Mesangial cell (primary cell): Measurements from ENCODE around the gene GCDH. TPM values are rescaled to one million over a fixed set of nuclear protein-coding genes. Genes with fewer than 3 reads are reported as not detected.

Source experiments
- total RNA-seq: library from RNA; depleted of rRNA; stranded (reverse); fragments of >200 nt; gene quantifications from 2 replicates; pipeline ENCODE4 v1.2.3, GENCODE V29; 2015

Gene GCDH
- total RNA-seq, result 32.6 and 60.9 TPM in 2 replicates

GRCh38 chr19:12890787-12891552, at the start of gene GCDH:
TSS of gene GCDH (plus strand) at chr19:12891160. CDS start at chr19:12891305, 145 bp downstream.

GRCh38 chr19:12881172-12881808, 9.7 kb upstream of the GCDH start, which contains the start of gene DNASE2:
TSS of gene DNASE2 (minus strand) at chr19:12881449. CDS start at chr19:12881375, 74 bp downstream.

GRCh38 chr19:12886969-12887747, 3.8 kb upstream of the GCDH start, which contains the start of gene KLF1:
TSS of gene KLF1 (minus strand) at chr19:12887201. CDS start at chr19:12887140, 61 bp downstream.

GRCh38 chr19:12933287-12934072, 42.5 kb downstream of the GCDH start, which contains the start of gene FARSA:
TSS of gene FARSA (minus strand) at chr19:12933711. CDS start at chr19:12933696, 15 bp downstream.

GRCh38 chr19:12937927-12938778, 47.2 kb downstream of the GCDH start, which contains the start of gene CALR:
TSS of gene CALR (plus strand) at chr19:12938609. CDS start at chr19:12938680, 71 bp downstream.

GRCh38 chr19:12945479-12946091, 54.6 kb downstream of the GCDH start, which contains the start of gene RAD23A:
TSS of gene RAD23A (plus strand) at chr19:12945862. CDS start at chr19:12945949, 87 bp downstream.

Other genes starting within 250 kb of the GCDH start
- gene MAN2B1, start 224.4 kb upstream of the GCDH start, total RNA-seq, result 44.3 and 78.7 TPM in 2 replicates
- 8.5 and 10.4 TPM in 2 replicates for gene WDR83, start 224.4 kb upstream of the GCDH start, total RNA-seq
- gene DHPS, start 209.3 kb upstream of the GCDH start, total RNA-seq, result 65.2 and 76.4 TPM in 2 replicates
- gene GNG14, start 203.2 kb upstream of the GCDH start, total RNA-seq, result not detected in 2 replicates
- gene FBXW9, start 194.5 kb upstream of the GCDH start, total RNA-seq, result 25.1 and 30.7 TPM in 2 replicates
- 44.5 and 46.6 TPM in 2 replicates for gene TNPO2, start 167.2 kb upstream of the GCDH start, total RNA-seq
- gene TRIR, start 156.5 kb upstream of the GCDH start, total RNA-seq, result 221 and 294 TPM in 2 replicates
- 127 and 130 TPM in 2 replicates for gene GET3, start 153.7 kb upstream of the GCDH start, total RNA-seq
- 0.38 TPM in 1 of 2 replicates, not detected in the other for gene BEST2, start 139.4 kb upstream of the GCDH start, total RNA-seq
- gene HOOK2, start 115.6 kb upstream of the GCDH start, total RNA-seq, result 7.3 and 13.2 TPM in 2 replicates
- gene JUNB, start 99.7 kb upstream of the GCDH start, total RNA-seq, result 176 and 209 TPM in 2 replicates
- 394 and 417 TPM in 2 replicates for gene PRDX2, start 89.4 kb upstream of the GCDH start, total RNA-seq
- gene THSD8, start 89.1 kb upstream of the GCDH start, total RNA-seq, result 0.76 TPM in 1 of 2 replicates, not detected in the other
- gene RNASEH2A, start 84.6 kb upstream of the GCDH start, total RNA-seq, result 12.3 and 59.2 TPM in 2 replicates
- gene RTBDN, start 56.6 kb upstream of the GCDH start, total RNA-seq, result not detected in 2 replicates
- 0.49 and 1.0 TPM in 2 replicates for gene MAST1, start 52.6 kb upstream of the GCDH start, total RNA-seq
- 23.1 and 54.4 TPM in 2 replicates for gene DNASE2, start 9.7 kb upstream of the GCDH start, total RNA-seq
- not detected in 2 replicates for gene KLF1, start 4.0 kb upstream of the GCDH start, total RNA-seq
- gene SYCE2, start 28.1 kb downstream of the GCDH start, total RNA-seq, result 0.25 and 0.33 TPM in 2 replicates
- gene FARSA, start 42.6 kb downstream of the GCDH start, total RNA-seq, result 61.7 and 98.1 TPM in 2 replicates
- gene CALR, start 47.4 kb downstream of the GCDH start, total RNA-seq, result 525 and 1,118 TPM in 2 replicates
- gene RAD23A, start 54.7 kb downstream of the GCDH start, total RNA-seq, result 104 and 117 TPM in 2 replicates
- 45.5 and 82.6 TPM in 2 replicates for gene GADD45GIP1, start 66.1 kb downstream of the GCDH start, total RNA-seq
- gene DAND5, start 78.4 kb downstream of the GCDH start, total RNA-seq, result 0.16 TPM in 1 of 2 replicates, not detected in the other
- 6.7 and 16.2 TPM in 2 replicates for gene NFIX, start 104.3 kb downstream of the GCDH start, total RNA-seq
- 2.9 and 6.4 TPM in 2 replicates for gene LYL1, start 211.7 kb downstream of the GCDH start, total RNA-seq
- gene TRMT1, start 225.6 kb downstream of the GCDH start, total RNA-seq, result 42.7 and 48.6 TPM in 2 replicates
- 107 and 120 TPM in 2 replicates for gene NACC1, start 227.1 kb downstream of the GCDH start, total RNA-seq